Endothelial cell of umbilical vein (primary cell): ENCODE data around the gene CNGB1. TPM values are rescaled to one million over a fixed set of nuclear protein-coding genes. Genes with fewer than 3 reads are reported as not detected.

Experiments used
- BruUV-seq: library from RNA; stranded (reverse); fragments of 400-500 nt; replicated peaks from 2 replicates; lab custom pipeline; 2021; lab: Mats Ljungman, UMichigan
- CTCF ChIA-PET: fragments of 300-600, 350-600 bp; sonication (Branson Sonifier 250); formaldehyde crosslinking; loops from one replicate; lab custom pipeline; 2021; ENCODE audit warnings: antibody characterized with exemption, inconsistent platforms; lab: Charles Lee
- POLR2A ChIA-PET: fragments of 300-600, 350-600 bp; sonication (Branson Sonifier 250); formaldehyde crosslinking; loops from one replicate; lab custom pipeline; 2021; ENCODE audit warnings: antibody characterized with exemption, inconsistent platforms; lab: Charles Lee
- DNase-seq: peaks from one replicate; pipeline ENCODE4 v3.0.0-alpha.2; 2011; ENCODE audit warnings: low read depth, low spot score
- FAIRE-seq: peaks from 2 replicates; lab custom pipeline; 2011; peaks lifted over from hg19 to GRCh38; lab: Jason Lieb, UNC
- H2AFZ ChIP-seq: 2 replicates; pipeline ENCODE4 v1.6.0; 2012; ENCODE audit warnings: low read depth, low read length, control low read depth, inconsistent platforms
- H3K27ac ChIP-seq: 2 replicates; pipeline ENCODE4 v1.5.1; 2011; ENCODE audit warnings: low read depth, mild to moderate bottlenecking, control low read depth, low read length, moderate library complexity; ENCODE audit not compliant: insufficient read depth
- H3K27me3 ChIP-seq, 2 experiments: 2 replicates each; pipeline versions ENCODE4 v1.6.0 to v1.6.1; 2011; ENCODE audit warnings: low read length in 2 of 2, mixed read lengths in 1 of 2; ENCODE audit not compliant: control insufficient read depth in 2 of 2, insufficient read depth in 2 of 2
- H3K36me3 ChIP-seq, 2 experiments: 2 replicates in 1 of 2; 3 replicates in 1 of 2; pipeline ENCODE4 v1.5.1; 2011; ENCODE audit warnings: low read length in 2 of 2, mild to moderate bottlenecking in 1 of 2, moderate library complexity in 1 of 2; ENCODE audit not compliant: control insufficient read depth in 2 of 2, insufficient read depth in 2 of 2; ENCODE audit errors: extremely low read depth in 1 of 2
- H3K4me1 ChIP-seq: 3 replicates; pipeline ENCODE4 v1.5.1; 2011; ENCODE audit warnings: mild to moderate bottlenecking, low read length; ENCODE audit not compliant: control insufficient read depth, insufficient read depth; ENCODE audit errors: extremely low read depth
- H3K4me2 ChIP-seq: 2 replicates; pipeline ENCODE4 v1.6.1; 2011; ENCODE audit warnings: low read length, control low read depth, mixed read lengths; ENCODE audit not compliant: insufficient read depth
- H3K4me3 ChIP-seq, 3 experiments: fragments of 200-600 bp in 1 of 3; sonication (generic), shearing (Covaris generic) in 1 of 3; replicated peaks in 1 of 3; 2 replicates each; pipeline ENCODE4 v1.5.1; 2011 to 2016; ENCODE audit warnings: control low read depth in 3 of 3, low read length in 3 of 3, mild to moderate bottlenecking in 2 of 3, inconsistent platforms in 1 of 3, low read depth in 1 of 3, moderate library complexity in 1 of 3; ENCODE audit not compliant: insufficient read depth in 1 of 3
- H3K79me2 ChIP-seq: 2 replicates; pipeline ENCODE4 v1.6.0; 2012; ENCODE audit warnings: low read length, inconsistent platforms; ENCODE audit not compliant: control insufficient read depth, insufficient read depth
- H3K9ac ChIP-seq: replicated peaks from 2 replicates; pipeline ENCODE3; 2011; ENCODE audit warnings: low read length, control low read depth; ENCODE audit not compliant: insufficient read depth; ENCODE audit errors: extremely low read depth
- H3K9me1 ChIP-seq: replicated peaks from 3 replicates; pipeline ENCODE4 v1.6.0; 2011; ENCODE audit warnings: mild to moderate bottlenecking, low read length; ENCODE audit not compliant: control insufficient read depth, insufficient read depth; ENCODE audit errors: extremely low read depth
- H3K9me3 ChIP-seq: replicated peaks from 2 replicates; pipeline ENCODE4 v1.5.1; 2012; ENCODE audit warnings: low read length, inconsistent platforms; ENCODE audit not compliant: control insufficient read depth, insufficient read depth
- H4K20me1 ChIP-seq: replicated peaks from 2 replicates; pipeline ENCODE3; 2011; ENCODE audit warnings: mild to moderate bottlenecking, low read length; ENCODE audit not compliant: control insufficient read depth, insufficient read depth; ENCODE audit errors: extremely low read depth
- EZH2 ChIP-seq: IDR thresholded peaks from 2 replicates; pipeline ENCODE4 v1.6.1; 2012; ENCODE audit warnings: borderline replicate concordance, low read depth, mild to moderate bottlenecking, moderate library complexity, low read length, inconsistent platforms; ENCODE audit not compliant: severe bottlenecking
- FOS ChIP-seq: IDR thresholded peaks from 2 replicates; pipeline ENCODE4 v1.6.1; 2011; ENCODE audit warnings: mild to moderate bottlenecking, low read length, moderate library complexity, borderline replicate concordance; ENCODE audit not compliant: insufficient read depth
- GATA2 ChIP-seq: IDR thresholded peaks from 2 replicates; pipeline ENCODE4 v1.7.0; 2011; ENCODE audit warnings: low read depth, mild to moderate bottlenecking, moderate library complexity, mixed read lengths, low read length; ENCODE audit not compliant: insufficient read length, insufficient read depth
- JUN ChIP-seq: IDR thresholded peaks from 2 replicates; pipeline ENCODE4 v1.6.1; 2011; ENCODE audit warnings: borderline replicate concordance, low read depth; ENCODE audit not compliant: insufficient read length, insufficient read depth
- MAX ChIP-seq: IDR thresholded peaks from 2 replicates; pipeline ENCODE4 v1.6.1; 2011; ENCODE audit not compliant: insufficient read depth, insufficient read length
- MYC ChIP-seq: IDR thresholded peaks from one replicate; pipeline ENCODE4 v1.6.1; 2011; ENCODE audit warnings: mild to moderate bottlenecking, low read depth, low read length
- POLR2A ChIP-seq: IDR thresholded peaks from 2 replicates; pipeline ENCODE4 v1.6.1; 2012; ENCODE audit warnings: low read depth, mild to moderate bottlenecking, control low read depth, low read length
- POLR2AphosphoS5 ChIP-seq: IDR thresholded peaks from 2 replicates; pipeline ENCODE4 v1.6.1; 2012; ENCODE audit warnings: low read depth, mild to moderate bottlenecking, control low read depth, low read length, moderate library complexity; ENCODE audit not compliant: insufficient read depth
- dilution Hi-C: fragments of 300-500 bp; cut with MboI; formaldehyde crosslinking; loops from one replicate; pipeline ENCODE4 v1.15.0; 2019; ENCODE audit warnings: low sequenced_read_pairs; ENCODE audit not compliant: extremely low pct_ligation_motif_present
- intact Hi-C: fragments of 100-400 bp; cut with micrococcal nuclease; formaldehyde crosslinking; loops from one replicate; pipeline ENCODE4 v1.10.0; 2022
- polyA plus RNA-seq, 4 experiments: library from polyadenylated mRNA; depleted of rRNA in 3 of 4; stranded (reverse) in 3 of 4; unstranded in 1 of 4; fragments of >200 nt; gene quantifications; 2 replicates each; pipeline versions ENCODE4 v1.2.1 to v1.2.3, GENCODE V29; 2011 to 2012; ENCODE audit warnings: missing spikeins in 1 of 4
- total RNA-seq: library from RNA; stranded (reverse); gene quantifications from 2 replicates; pipeline ENCODE4 v1.2.3, GENCODE V29; 2021
- TF ChIP-seq, protein P1 (sequence below), 2 donors: IDR thresholded peaks; 1 replicate in 1 of 2; 2 replicates in 1 of 2; pipeline ENCODE4 v1.5.1; 2011; ENCODE audit warnings: low read length in 2 of 2, mild to moderate bottlenecking in 2 of 2, moderate library complexity in 2 of 2, control low read depth in 1 of 2, inconsistent platforms in 1 of 2, low read depth in 1 of 2; ENCODE audit not compliant: insufficient read depth in 1 of 2; ENCODE audit errors: extremely low read depth in 1 of 2

Gene CNGB1
- total and polyA plus RNA-seq, 2 donors (not counting 3 experiments of a cell fraction or from before 2014, with no cell fraction given) = not detected

- no peaks in the 10 kb centered on the region for H3K9me1 ChIP-seq
- BruUV-seq = no TSS peak
- no peak overlapping the region for H3K4me3 ChIP-seq
- H2AFZ ChIP-seq = no peak overlapping the region
- intact Hi-C loops (loop anchor here (5.0 to 10.0 kb wide), 2 partner anchors 91 to 742 kb away; partner anchors contain the start of gene KIFC3), dilution Hi-C loops (no loop called here)
- H3K9me3 ChIP-seq = no peaks in the 10 kb centered on the region
- DNase-seq (no peak), FAIRE-seq (no peak)
- H3K4me2 ChIP-seq = no peak overlapping the region
- ChIA-PET POLR2A (no interaction called here), CTCF (interaction anchor here (1.1 to 1.3 kb wide), 2 partner anchors 37 to 170 kb away, joined by 3 read pairs; no protein-coding TSS in a partner anchor)
- H4K20me1 ChIP-seq = no peaks in the 10 kb centered on the region
- peak overlapping the region; percentile 90 for H3K27ac ChIP-seq
- H3K79me2 ChIP-seq = no peaks in the 10 kb centered on the region
- no peaks in the 10 kb centered on the region for H3K27me3 ChIP-seq
- no peak overlapping the region for H3K9ac ChIP-seq
- H3K36me3 ChIP-seq = no peaks in the 10 kb centered on the region
- H3K4me1 ChIP-seq = peaks cover 20% of the 10 kb centered on the region
- TF ChIP-seq GATA2 = no peak
- TF ChIP-seq FOS = no peak
- TF ChIP-seq POLR2AphosphoS5 = no peak
- no peak for TF ChIP-seq EZH2
- TF ChIP-seq POLR2A = no peak
- TF ChIP-seq MYC = no peak
- TF ChIP-seq JUN = no peak
- no peak for TF ChIP-seq MAX
- TF ChIP-seq, protein P1, sequence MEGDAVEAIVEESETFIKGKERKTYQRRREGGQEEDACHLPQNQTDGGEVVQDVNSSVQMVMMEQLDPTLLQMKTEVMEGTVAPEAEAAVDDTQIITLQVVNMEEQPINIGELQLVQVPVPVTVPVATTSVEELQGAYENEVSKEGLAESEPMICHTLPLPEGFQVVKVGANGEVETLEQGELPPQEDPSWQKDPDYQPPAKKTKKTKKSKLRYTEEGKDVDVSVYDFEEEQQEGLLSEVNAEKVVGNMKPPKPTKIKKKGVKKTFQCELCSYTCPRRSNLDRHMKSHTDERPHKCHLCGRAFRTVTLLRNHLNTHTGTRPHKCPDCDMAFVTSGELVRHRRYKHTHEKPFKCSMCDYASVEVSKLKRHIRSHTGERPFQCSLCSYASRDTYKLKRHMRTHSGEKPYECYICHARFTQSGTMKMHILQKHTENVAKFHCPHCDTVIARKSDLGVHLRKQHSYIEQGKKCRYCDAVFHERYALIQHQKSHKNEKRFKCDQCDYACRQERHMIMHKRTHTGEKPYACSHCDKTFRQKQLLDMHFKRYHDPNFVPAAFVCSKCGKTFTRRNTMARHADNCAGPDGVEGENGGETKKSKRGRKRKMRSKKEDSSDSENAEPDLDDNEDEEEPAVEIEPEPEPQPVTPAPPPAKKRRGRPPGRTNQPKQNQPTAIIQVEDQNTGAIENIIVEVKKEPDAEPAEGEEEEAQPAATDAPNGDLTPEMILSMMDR (IDR thresholded peaks at IDR 0.05; ENCODE audit: extremely low read depth in 1 of 2, insufficient read depth in 1 of 2, low read depth in 1 of 2, low read length in 2 of 2) = no peak
Measured at GRCh38 chr16:57893217-57893558, 77.7 kb downstream of the CNGB1 start.
